Measurements from ENCODE around the gene SPACA4.

GRCh38 chr19:48560095-48560530, 46.4 kb upstream of the SPACA4 start:
- no peak for TF ChIP-seq ZNF274 (IDR thresholded peaks at IDR 0.05; ENCODE audit: low read depth, low read length)
- no peak for TF ChIP-seq SUZ12 (IDR thresholded peaks at IDR 0.05; ENCODE audit: extremely low read depth, insufficient read depth, insufficient read length)
- TF ChIP-seq YY1 (IDR thresholded peaks at IDR 0.05; ENCODE audit: insufficient read depth, insufficient read length): no peak

Data from NT2/D1 (cell line).